Tibial nerve (tissue), 4 donors: ENCODE results near the gene WDR75. TPM values are rescaled to one million over a fixed set of nuclear protein-coding genes. Genes with fewer than 3 reads are reported as not detected.

ENCODE experiments used
- DNase-seq, 2 donors: peaks; one replicate each; pipeline ENCODE4 v3.0.0-alpha.2; 2019; ENCODE audit warnings: low spot score in 2 of 2
- H3K27ac ChIP-seq, 4 donors: fragments of 200-600 bp; sonication (generic) in 3 of 4; one replicate each; pipeline ENCODE4 v1.5.1; 2017 to 2019; ENCODE audit warnings: mild to moderate bottlenecking in 1 of 4
- H3K27me3 ChIP-seq, 2 donors: fragments of 200-600 bp; sonication (generic) in 1 of 2; one replicate each; pipeline versions ENCODE4 v1.5.1 to v1.6.0; 2017 to 2019
- H3K36me3 ChIP-seq, 3 donors: fragments of 200-600 bp; sonication (generic); one replicate each; pipeline ENCODE4 v1.5.1; 2018 to 2019
- H3K4me1 ChIP-seq, 4 donors: fragments of 200-600 bp; sonication (generic) in 3 of 4; one replicate each; pipeline ENCODE4 v1.5.1; 2017 to 2019
- H3K4me3 ChIP-seq, 4 donors: fragments of 200-600 bp; sonication (generic) in 3 of 4; one replicate each; pipeline ENCODE4 v1.5.1; 2017 to 2019; ENCODE audit warnings: mild to moderate bottlenecking in 1 of 4, moderate library complexity in 1 of 4
- H3K9me3 ChIP-seq, 4 donors: fragments of 200-600 bp; sonication (generic) in 3 of 4; one replicate each; pipeline ENCODE4 v1.5.1; 2017 to 2019
- EP300 ChIP-seq, 2 donors: sonication (generic); formaldehyde crosslinking; IDR thresholded peaks; one replicate each; pipeline ENCODE4 v1.6.1; 2017; ENCODE audit warnings: antibody characterized with exemption in 2 of 2, mild to moderate bottlenecking in 1 of 2
- POLR2A ChIP-seq, 2 donors: fragments of 450-650 bp; IDR thresholded peaks; one replicate each; pipeline ENCODE4 v1.6.1; 2017; ENCODE audit warnings: antibody characterized with exemption in 2 of 2, mild to moderate bottlenecking in 2 of 2, moderate library complexity in 2 of 2
- WGBS, 2 donors: methylation state at CpG; one replicate each; pipeline ENCODE4 v1.1.5; 2018; 5-methylcytosine and 5-hydroxymethylcytosine counted together
- total RNA-seq, 4 donors: library from RNA; depleted of rRNA; stranded (reverse); fragments of >200 nt; gene quantifications; one replicate each; pipeline ENCODE4 v1.1.0, GENCODE V29; 2016
- TF ChIP-seq, protein P1 (sequence below), 5 experiments: fragments of 200-600 bp in 3 of 5; fragments of 450-650 bp in 2 of 5; sonication (generic) in 3 of 5; IDR thresholded peaks; one replicate each; pipeline ENCODE4 v1.5.1; 2016 to 2019; ENCODE audit warnings: antibody characterized with exemption in 5 of 5, mild to moderate bottlenecking in 3 of 5, moderate library complexity in 2 of 5

The WDR75 gene
- total RNA-seq, 4 donors from 2014 or later: 24.1 to 46.0 (median 37.5) TPM

DNA sequence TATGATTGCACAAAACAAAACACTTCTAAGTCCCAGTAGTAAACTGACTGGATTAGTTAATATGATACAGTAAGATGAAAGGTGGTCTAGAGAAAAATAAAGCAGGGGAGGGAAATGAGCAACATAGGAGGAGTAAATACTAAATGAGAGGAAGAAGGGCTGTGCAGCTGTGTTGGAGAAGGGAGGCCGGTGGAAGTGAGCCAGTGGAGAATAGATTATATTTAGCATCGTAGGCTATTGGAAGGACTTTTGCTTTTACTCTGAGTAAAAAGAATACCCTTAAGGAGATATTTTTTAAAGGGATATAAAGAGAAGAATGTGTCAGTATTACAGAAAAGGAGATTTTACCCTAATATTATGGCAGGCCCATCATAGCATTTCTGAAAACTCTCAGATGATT, 12.7 kb downstream of the WDR75 start:
- H3K27ac ChIP-seq: no peak overlapping the region
- H3K4me3 ChIP-seq: no peak overlapping the region
- TF ChIP-seq POLR2A (IDR thresholded peaks at IDR 0.05) (no peak), EP300 (IDR thresholded peaks at IDR 0.05) (no peak)
- TF ChIP-seq, protein P1, sequence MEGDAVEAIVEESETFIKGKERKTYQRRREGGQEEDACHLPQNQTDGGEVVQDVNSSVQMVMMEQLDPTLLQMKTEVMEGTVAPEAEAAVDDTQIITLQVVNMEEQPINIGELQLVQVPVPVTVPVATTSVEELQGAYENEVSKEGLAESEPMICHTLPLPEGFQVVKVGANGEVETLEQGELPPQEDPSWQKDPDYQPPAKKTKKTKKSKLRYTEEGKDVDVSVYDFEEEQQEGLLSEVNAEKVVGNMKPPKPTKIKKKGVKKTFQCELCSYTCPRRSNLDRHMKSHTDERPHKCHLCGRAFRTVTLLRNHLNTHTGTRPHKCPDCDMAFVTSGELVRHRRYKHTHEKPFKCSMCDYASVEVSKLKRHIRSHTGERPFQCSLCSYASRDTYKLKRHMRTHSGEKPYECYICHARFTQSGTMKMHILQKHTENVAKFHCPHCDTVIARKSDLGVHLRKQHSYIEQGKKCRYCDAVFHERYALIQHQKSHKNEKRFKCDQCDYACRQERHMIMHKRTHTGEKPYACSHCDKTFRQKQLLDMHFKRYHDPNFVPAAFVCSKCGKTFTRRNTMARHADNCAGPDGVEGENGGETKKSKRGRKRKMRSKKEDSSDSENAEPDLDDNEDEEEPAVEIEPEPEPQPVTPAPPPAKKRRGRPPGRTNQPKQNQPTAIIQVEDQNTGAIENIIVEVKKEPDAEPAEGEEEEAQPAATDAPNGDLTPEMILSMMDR (IDR thresholded peaks at IDR 0.05): no peak
- no peaks in the 10 kb centered on the region for H3K9me3 ChIP-seq
- no peak for DNase-seq
- 56 to 58% methylated on average over 2 of the region's 2 CpGs for whole genome bisulfite sequencing, 2 donors
- H3K27me3 ChIP-seq: no peaks in the 10 kb centered on the region
- H3K36me3 ChIP-seq: peaks cover 0 to 95% (median 0%) of the 10 kb centered on the region in 3 donors
- no peaks in the 10 kb centered on the region for H3K4me1 ChIP-seq

- H3K9me3 ChIP-seq: no peaks in the 10 kb centered on the region
- no peaks in the 10 kb centered on the region for H3K4me1 ChIP-seq
- H3K4me3 ChIP-seq: no peak overlapping the region
- DNase-seq: no peak
- 81 to 88% methylated on average over 1 of the region's 1 CpG for WGBS, 2 donors
- no peaks in the 10 kb centered on the region for H3K27me3 ChIP-seq
- TF ChIP-seq EP300 (IDR thresholded peaks at IDR 0.05) (no peak), POLR2A (IDR thresholded peaks at IDR 0.05) (no peak)
- TF ChIP-seq, protein P1 (IDR thresholded peaks at IDR 0.05): no peak
- H3K36me3 ChIP-seq: peaks cover 0 to 89% (median 32%) of the 10 kb centered on the region in 3 donors
- no peak overlapping the region for H3K27ac ChIP-seq
Observed at GRCh38 chr2:189465076-189465475, 23.8 kb downstream of the WDR75 start.

GRCh38 chr2:189465478-189465877, 24.2 kb downstream of the WDR75 start:
- H3K27me3 ChIP-seq: no peaks in the 10 kb centered on the region
- H3K4me1 ChIP-seq: no peaks in the 10 kb centered on the region
- TF ChIP-seq EP300 (IDR thresholded peaks at IDR 0.05): no peak
- no peak for TF ChIP-seq POLR2A (IDR thresholded peaks at IDR 0.05)
- TF ChIP-seq, protein P1 (IDR thresholded peaks at IDR 0.05): no peak
- no peaks in the 10 kb centered on the region for H3K9me3 ChIP-seq
- peaks cover 0 to 89% (median 33%) of the 10 kb centered on the region in 3 donors for H3K36me3 ChIP-seq
- DNase-seq: no peak
- no peak overlapping the region for H3K27ac ChIP-seq
- H3K4me3 ChIP-seq: no peak overlapping the region
- 76 to 88% methylated on average over 3 of the region's 3 CpGs for WGBS, 2 donors

GRCh38 chr2:189466046-189466445, 24.8 kb downstream of the WDR75 start:
- Histone ChIP-seq H3K36me3 (peaks cover 0 to 92% (median 33%) of the 10 kb centered on the region in 3 donors), H3K9me3 (no peaks in the 10 kb centered on the region), H3K27me3 (no peaks in the 10 kb centered on the region), H3K4me3 (no peak overlapping the region), H3K4me1 (no peaks in the 10 kb centered on the region), H3K27ac (no peak overlapping the region)
- WGBS, 2 donors: 89 to 90% methylated on average over 4 of the region's 4 CpGs
- DNase-seq: no peak
- no peak for TF ChIP-seq EP300 (IDR thresholded peaks at IDR 0.05)
- TF ChIP-seq POLR2A (IDR thresholded peaks at IDR 0.05): no peak
- TF ChIP-seq, protein P1 (IDR thresholded peaks at IDR 0.05): no peak

GRCh38 chr2:189466656-189467055, 25.4 kb downstream of the WDR75 start:
- Histone ChIP-seq H3K27ac (no peak overlapping the region), H3K4me3 (no peak overlapping the region), H3K4me1 (no peaks in the 10 kb centered on the region), H3K36me3 (peaks cover 0 to 94% (median 33%) of the 10 kb centered on the region in 3 donors), H3K9me3 (no peaks in the 10 kb centered on the region), H3K27me3 (no peaks in the 10 kb centered on the region)
- DNase-seq: no peak
- TF ChIP-seq EP300 (IDR thresholded peaks at IDR 0.05) (no peak), POLR2A (IDR thresholded peaks at IDR 0.05) (no peak)
- TF ChIP-seq, protein P1 (IDR thresholded peaks at IDR 0.05): peak; percentile 35 to 66 (median 56)
